ENCODE data around the gene NKTR.

- no peak for TF ChIP-seq YY1 (IDR thresholded peaks at IDR 0.05; ENCODE audit: low read depth)
- no peak for TF ChIP-seq USF1 (IDR thresholded peaks at IDR 0.05)
- no peak for TF ChIP-seq EP300 (IDR thresholded peaks at IDR 0.05; ENCODE audit: borderline replicate concordance)
- no peak for TF ChIP-seq RAD21 (IDR thresholded peaks at IDR 0.05; ENCODE audit: low read depth)
Observed at GRCh38 chr3:42657675-42658074, 57.2 kb downstream of the NKTR start.
